Stimulated activated CD4-positive, alpha-beta T cell treated with anti-CD3 and anti-CD28 coated beads, TNF-alpha, amount 100 ng/mL, for 4 hours (primary cell): ENCODE data around the gene ZNF831.

Experiments used
- DNase-seq, 3 experiments: peaks; one replicate each; pipeline ENCODE4 v3.0.0-alpha.2; 2020; ENCODE audit warnings: low read depth in 3 of 3

The ZNF831 gene

GRCh38 chr20:59301343-59302007 lies 137.9 kb downstream of the ZNF831 start:
- no peak for DNase-seq

- no peak for DNase-seq
Measured at GRCh38 chr20:59305908-59306655, 142.5 kb downstream of the ZNF831 start.

GRCh38 chr20:59307270-59307669 lies 143.6 kb downstream of the ZNF831 start:
- DNase-seq, result no peak
